IMR-90 (cell line): Measurements from ENCODE around the gene ADAMTS16. TPM values are rescaled to one million over a fixed set of nuclear protein-coding genes. Genes with fewer than 3 reads are reported as not detected.

Experiments
- ATAC-seq: fragments of 200-7000 bp; cut with Tn5 transposase; 2 replicates; pipeline ENCODE4 v1.9.1; 2020; ENCODE audit warnings: low read depth, mild to moderate bottlenecking, moderate library complexity
- BruUV-seq: library from RNA; stranded (reverse); fragments of 400-500 nt; replicated peaks from 2 replicates; lab custom pipeline; 2021; lab: Mats Ljungman, UMichigan
- CTCF ChIA-PET: fragments of 300-600 bp; formaldehyde crosslinking; extraction: SDS; loops from one replicate; lab custom pipeline; 2021; ENCODE audit warnings: antibody characterized with exemption; lab: Yijun Ruan, JAX
- POLR2A ChIA-PET: fragments of 300-600 bp; sonication (Branson Sonifier 250); formaldehyde crosslinking; loops from one replicate; lab custom pipeline; 2022; ENCODE audit warnings: antibody characterized with exemption; ENCODE audit not compliant: unreplicated experiment; lab: Charles Lee
- DNase-seq: peaks from one replicate; pipeline ENCODE4 v3.0.0; 2013
- H2AFZ ChIP-seq: replicated peaks from 2 replicates; pipeline ENCODE3; 2013; ENCODE audit warnings: low read length, mild to moderate bottlenecking; ENCODE audit not compliant: poor library complexity
- H2AK5ac ChIP-seq: 2 replicates; pipeline ENCODE4 v1.6.1; 2013; ENCODE audit warnings: low read depth, low read length, inconsistent platforms
- H2AK9ac ChIP-seq: replicated peaks from 2 replicates; pipeline ENCODE3; 2013; ENCODE audit warnings: mild to moderate bottlenecking, low read depth, low read length, moderate library complexity; ENCODE audit not compliant: poor library complexity
- H2BK120ac ChIP-seq: 2 replicates; pipeline ENCODE4 v1.6.1; 2013; ENCODE audit warnings: low read depth, low read length, inconsistent platforms
- H2BK15ac ChIP-seq: 3 replicates; pipeline ENCODE4 v1.6.1; 2013; ENCODE audit warnings: low read depth, low read length, inconsistent platforms
- H2BK20ac ChIP-seq: 2 replicates; pipeline ENCODE4 v1.6.1; 2013; ENCODE audit warnings: low read depth, mild to moderate bottlenecking, inconsistent platforms, low read length, moderate library complexity
- H2BK5ac ChIP-seq: 2 replicates; pipeline ENCODE4 v1.6.1; 2013; ENCODE audit warnings: mild to moderate bottlenecking, low read depth, low read length, inconsistent platforms; ENCODE audit not compliant: poor library complexity, severe bottlenecking
- H3K14ac ChIP-seq: replicated peaks from 2 replicates; pipeline ENCODE4 v1.6.1; 2013; ENCODE audit warnings: low read depth, low read length, inconsistent platforms
- H3K18ac ChIP-seq: 2 replicates; pipeline ENCODE4 v1.6.1; 2013; ENCODE audit warnings: low read depth, low read length, control low read depth
- H3K23ac ChIP-seq: 2 replicates; pipeline ENCODE4 v1.6.1; 2013; ENCODE audit warnings: low read depth, low read length, inconsistent platforms
- H3K27ac ChIP-seq: 2 replicates; pipeline ENCODE4 v1.5.1; 2013; ENCODE audit warnings: mild to moderate bottlenecking, control low read depth, low read length; ENCODE audit not compliant: insufficient read depth
- H3K27me3 ChIP-seq: 2 replicates; pipeline ENCODE4 v1.6.1; 2013; ENCODE audit warnings: low read length; ENCODE audit not compliant: control insufficient read depth, insufficient read depth
- H3K36me3 ChIP-seq: 2 replicates; pipeline ENCODE4 v1.6.1; 2013; ENCODE audit warnings: low read length, mixed read lengths; ENCODE audit not compliant: control insufficient read depth, insufficient read depth
- H3K4ac ChIP-seq: 2 replicates; pipeline ENCODE4 v1.6.1; 2013; ENCODE audit warnings: low read depth, low read length, inconsistent platforms
- H3K4me1 ChIP-seq: 2 replicates; pipeline ENCODE4 v1.6.1; 2013; ENCODE audit warnings: low read length, mixed read lengths; ENCODE audit not compliant: control insufficient read depth, insufficient read depth
- H3K4me2 ChIP-seq: 2 replicates; pipeline ENCODE4 v1.6.1; 2013; ENCODE audit warnings: low read depth, mild to moderate bottlenecking, control low read depth, low read length, moderate library complexity
- H3K4me3 ChIP-seq: 2 replicates; pipeline ENCODE4 v1.5.1; 2013; ENCODE audit warnings: low read depth, mild to moderate bottlenecking, control low read depth, low read length, moderate library complexity; ENCODE audit not compliant: insufficient read depth
- H3K56ac ChIP-seq: 2 replicates; pipeline ENCODE4 v1.6.1; 2013; ENCODE audit warnings: low read length, inconsistent platforms; ENCODE audit not compliant: insufficient read depth; ENCODE audit errors: extremely low read depth
- H3K79me1 ChIP-seq, 2 experiments: 2 replicates each; pipeline ENCODE4 v1.6.1; 2013; ENCODE audit warnings: low read length in 2 of 2, inconsistent platforms in 1 of 2, low read depth in 1 of 2
- H3K9ac ChIP-seq: 2 replicates; pipeline ENCODE4 v1.6.1; 2013; ENCODE audit warnings: low read depth, low read length, control low read depth
- H3K9me1 ChIP-seq: 2 replicates; pipeline ENCODE4 v1.6.1; 2013; ENCODE audit warnings: low read length, inconsistent platforms; ENCODE audit not compliant: insufficient read depth
- H3K9me3 ChIP-seq: 2 replicates; pipeline ENCODE4 v1.6.1; 2013; ENCODE audit warnings: low read length; ENCODE audit not compliant: control insufficient read depth, insufficient read depth
- H4K20me1 ChIP-seq: 2 replicates; pipeline ENCODE4 v1.6.1; 2013; ENCODE audit warnings: low read length, inconsistent platforms; ENCODE audit not compliant: insufficient read depth
- H4K5ac ChIP-seq: 2 replicates; pipeline ENCODE4 v1.6.1; 2013; ENCODE audit warnings: mild to moderate bottlenecking, low read depth, low read length, control low read depth
- H4K8ac ChIP-seq, 2 experiments: 2 replicates each; pipeline ENCODE4 v1.6.1; 2013; ENCODE audit warnings: low read depth in 2 of 2, low read length in 2 of 2, control low read depth in 1 of 2, inconsistent platforms in 1 of 2
- H4K91ac ChIP-seq: 2 replicates; pipeline ENCODE4 v1.6.1; 2013; ENCODE audit warnings: low read depth, low read length, inconsistent platforms; ENCODE audit not compliant: insufficient read depth
- BHLHE40 ChIP-seq: fragments of 150-350 bp; IDR thresholded peaks from 2 replicates; pipeline ENCODE4 v1.6.1; 2016; ENCODE audit warnings: mild to moderate bottlenecking, low read depth, low read length
- CEBPB ChIP-seq: IDR thresholded peaks from 2 replicates; pipeline ENCODE4 v1.6.1; 2012; ENCODE audit warnings: low read depth, low read length, improper control_type of control experiment
- CHD1 ChIP-seq: IDR thresholded peaks from 2 replicates; pipeline ENCODE4 v1.6.1; 2012; ENCODE audit warnings: low read depth, low read length, improper control_type of control experiment
- FOS ChIP-seq: fragments of 150-350 bp; IDR thresholded peaks from 2 replicates; pipeline ENCODE4 v1.6.1; 2016; ENCODE audit warnings: low read depth, low read length
- MAFK ChIP-seq: IDR thresholded peaks from 2 replicates; pipeline ENCODE4 v1.6.1; 2012; ENCODE audit warnings: low read depth, low read length, improper control_type of control experiment
- MAZ ChIP-seq: IDR thresholded peaks from 2 replicates; pipeline ENCODE4 v1.6.1; 2012; ENCODE audit warnings: low read depth, mild to moderate bottlenecking, low read length, improper control_type of control experiment, moderate library complexity, borderline replicate concordance
- MXI1 ChIP-seq: IDR thresholded peaks from 2 replicates; pipeline ENCODE4 v1.6.1; 2012; ENCODE audit warnings: low read depth, mild to moderate bottlenecking, low read length, moderate library complexity, borderline replicate concordance
- NFE2L2 ChIP-seq: fragments of 150-350 bp; IDR thresholded peaks from 2 replicates; pipeline ENCODE4 v1.6.1; 2016; ENCODE audit warnings: low read depth, mild to moderate bottlenecking, low read length
- POLR2A ChIP-seq: IDR thresholded peaks from 2 replicates; pipeline ENCODE4 v1.6.1; 2012; ENCODE audit warnings: mild to moderate bottlenecking, low read depth, low read length
- RAD21 ChIP-seq: IDR thresholded peaks from 2 replicates; pipeline ENCODE4 v1.6.1; 2012; ENCODE audit warnings: low read length, improper control_type of control experiment
- RCOR1 ChIP-seq: IDR thresholded peaks from 2 replicates; pipeline ENCODE4 v1.6.1; 2012; ENCODE audit warnings: mild to moderate bottlenecking, low read length, improper control_type of control experiment; ENCODE audit not compliant: insufficient replicate concordance
- RFX5 ChIP-seq: IDR thresholded peaks from 2 replicates; pipeline ENCODE4 v1.8.0; 2012; ENCODE audit warnings: low read depth, mild to moderate bottlenecking, low read length, moderate library complexity
- SMC3 ChIP-seq: fragments of 150-350 bp; IDR thresholded peaks from 2 replicates; pipeline ENCODE4 v1.6.1; 2016; ENCODE audit warnings: low read depth, mild to moderate bottlenecking, antibody characterized with exemption, low read length, moderate library complexity
- WGBS, 2 experiments: methylation state at CpG; one replicate each; pipeline versions ENCODE4 v1.1.5 to v1.1.7; 2013; ENCODE audit warnings: missing lambda C conversion rate in 2 of 2; ENCODE audit not compliant: insufficient read length in 1 of 2; ENCODE audit errors: extremely low coverage in 2 of 2; 5-methylcytosine and 5-hydroxymethylcytosine counted together
- dilution Hi-C: fragments of 300-500 bp; cut with HindIII; formaldehyde crosslinking; loops from one replicate; pipeline ENCODE4 v1.14.3; 2018; ENCODE audit warnings: low sequenced_read_pairs; ENCODE audit not compliant: unreplicated experiment
- in situ Hi-C: fragments of 300-500 bp; cut with MboI; formaldehyde crosslinking; loops from 3 replicates; pipeline ENCODE4 v1.14.3; 2019; ENCODE audit warnings: low sequenced_read_pairs, inconsistent platforms, mixed read lengths
- intact Hi-C: fragments of 100-400 bp; cut with micrococcal nuclease; formaldehyde crosslinking; loops from 2 replicates; pipeline ENCODE4 v1.10.0; 2022
- polyA plus RNA-seq, 3 experiments: library from polyadenylated mRNA; depleted of rRNA; stranded (reverse); fragments of >200 nt; gene quantifications; 2 replicates each; pipeline ENCODE4 v1.2.3, GENCODE V29; 2012; ENCODE audit warnings: low replicate concordance in 1 of 3
- total RNA-seq: library from RNA; depleted of rRNA; stranded (reverse); fragments of >200 nt; gene quantifications from 2 replicates; pipeline ENCODE4 v1.2.3, GENCODE V29; 2012
- TF ChIP-seq, protein P1 (sequence below): fragments of 150-350 bp; IDR thresholded peaks from 2 replicates; pipeline ENCODE4 v1.6.1; 2017; ENCODE audit warnings: mild to moderate bottlenecking, antibody characterized with exemption, low read length, low read depth
- TF ChIP-seq, protein P2 (sequence below): fragments of 150-350 bp; IDR thresholded peaks from 2 replicates; pipeline ENCODE4 v1.6.1; 2016; ENCODE audit warnings: low read depth, mild to moderate bottlenecking, low read length, moderate library complexity, borderline replicate concordance
- TF ChIP-seq, protein P3 (sequence below): conservative IDR thresholded peaks from 2 replicates; pipeline ENCODE4 v1.5.1; 2012; ENCODE audit warnings: mild to moderate bottlenecking, low read depth, low read length, improper control_type of control experiment

ADAMTS16 gene
- total and polyA plus RNA-seq, 2 of the 4 experiments (the other 2 are of a cell fraction) = 0.09 to 0.18 TPM

DNA sequence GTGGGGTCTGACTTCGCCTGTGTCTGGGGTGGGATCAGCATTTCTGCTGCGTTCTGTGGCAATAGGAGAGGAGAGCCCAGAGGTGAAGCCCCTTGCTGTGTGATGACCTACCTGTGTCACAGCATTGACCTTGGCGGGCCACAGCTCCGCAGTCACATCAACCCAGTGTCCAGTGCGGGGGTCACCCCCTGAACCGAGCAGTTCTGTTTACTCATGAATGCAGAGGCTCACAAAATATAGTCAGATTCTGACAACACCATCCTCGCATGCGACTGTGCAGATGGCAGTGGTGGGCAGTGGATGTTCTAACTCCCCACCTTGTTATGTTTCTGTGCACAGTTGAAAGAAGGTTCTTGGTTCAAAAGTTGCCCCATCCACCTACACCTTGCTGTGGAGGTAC lies 100.1 kb downstream of the ADAMTS16 start:
- no peak overlapping the region for H3K4me2 ChIP-seq
- TF ChIP-seq MAZ = no peak
- TF ChIP-seq POLR2A = no peak
- TF ChIP-seq RAD21 = no peak
- TF ChIP-seq, protein P1, sequence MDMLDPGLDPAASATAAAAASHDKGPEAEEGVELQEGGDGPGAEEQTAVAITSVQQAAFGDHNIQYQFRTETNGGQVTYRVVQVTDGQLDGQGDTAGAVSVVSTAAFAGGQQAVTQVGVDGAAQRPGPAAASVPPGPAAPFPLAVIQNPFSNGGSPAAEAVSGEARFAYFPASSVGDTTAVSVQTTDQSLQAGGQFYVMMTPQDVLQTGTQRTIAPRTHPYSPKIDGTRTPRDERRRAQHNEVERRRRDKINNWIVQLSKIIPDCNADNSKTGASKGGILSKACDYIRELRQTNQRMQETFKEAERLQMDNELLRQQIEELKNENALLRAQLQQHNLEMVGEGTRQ = no peak
- no peak for TF ChIP-seq MAFK
- no peak for TF ChIP-seq CHD1
- no peak for TF ChIP-seq SMC3
- TF ChIP-seq RFX5 = no peak
- TF ChIP-seq RCOR1 = no peak
- TF ChIP-seq MXI1 = no peak
- no peak for TF ChIP-seq CEBPB
- no peak for TF ChIP-seq FOS
- no peak for TF ChIP-seq NFE2L2
- no peak for TF ChIP-seq BHLHE40
- TF ChIP-seq, protein P2, sequence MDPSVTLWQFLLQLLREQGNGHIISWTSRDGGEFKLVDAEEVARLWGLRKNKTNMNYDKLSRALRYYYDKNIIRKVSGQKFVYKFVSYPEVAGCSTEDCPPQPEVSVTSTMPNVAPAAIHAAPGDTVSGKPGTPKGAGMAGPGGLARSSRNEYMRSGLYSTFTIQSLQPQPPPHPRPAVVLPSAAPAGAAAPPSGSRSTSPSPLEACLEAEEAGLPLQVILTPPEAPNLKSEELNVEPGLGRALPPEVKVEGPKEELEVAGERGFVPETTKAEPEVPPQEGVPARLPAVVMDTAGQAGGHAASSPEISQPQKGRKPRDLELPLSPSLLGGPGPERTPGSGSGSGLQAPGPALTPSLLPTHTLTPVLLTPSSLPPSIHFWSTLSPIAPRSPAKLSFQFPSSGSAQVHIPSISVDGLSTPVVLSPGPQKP = no peak
- TF ChIP-seq, protein P3, sequence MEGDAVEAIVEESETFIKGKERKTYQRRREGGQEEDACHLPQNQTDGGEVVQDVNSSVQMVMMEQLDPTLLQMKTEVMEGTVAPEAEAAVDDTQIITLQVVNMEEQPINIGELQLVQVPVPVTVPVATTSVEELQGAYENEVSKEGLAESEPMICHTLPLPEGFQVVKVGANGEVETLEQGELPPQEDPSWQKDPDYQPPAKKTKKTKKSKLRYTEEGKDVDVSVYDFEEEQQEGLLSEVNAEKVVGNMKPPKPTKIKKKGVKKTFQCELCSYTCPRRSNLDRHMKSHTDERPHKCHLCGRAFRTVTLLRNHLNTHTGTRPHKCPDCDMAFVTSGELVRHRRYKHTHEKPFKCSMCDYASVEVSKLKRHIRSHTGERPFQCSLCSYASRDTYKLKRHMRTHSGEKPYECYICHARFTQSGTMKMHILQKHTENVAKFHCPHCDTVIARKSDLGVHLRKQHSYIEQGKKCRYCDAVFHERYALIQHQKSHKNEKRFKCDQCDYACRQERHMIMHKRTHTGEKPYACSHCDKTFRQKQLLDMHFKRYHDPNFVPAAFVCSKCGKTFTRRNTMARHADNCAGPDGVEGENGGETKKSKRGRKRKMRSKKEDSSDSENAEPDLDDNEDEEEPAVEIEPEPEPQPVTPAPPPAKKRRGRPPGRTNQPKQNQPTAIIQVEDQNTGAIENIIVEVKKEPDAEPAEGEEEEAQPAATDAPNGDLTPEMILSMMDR = no peak
- no peak overlapping the region for H2BK15ac ChIP-seq
- no peak overlapping the region for H2BK120ac ChIP-seq
- H3K14ac ChIP-seq = no peak overlapping the region
- H3K9me1 ChIP-seq = no peaks in the 10 kb centered on the region
- H4K20me1 ChIP-seq = no peaks in the 10 kb centered on the region
- H3K36me3 ChIP-seq = no peaks in the 10 kb centered on the region
- dilution Hi-C loops (no loop called here), intact Hi-C loops (no loop called here), in situ Hi-C loops (no loop called here)
- BruUV-seq = no TSS peak
- ChIA-PET CTCF (no interaction called here), POLR2A (no interaction called here)
- no peak overlapping the region for H2BK20ac ChIP-seq
- no peak for DNase-seq
- H4K8ac ChIP-seq = no peak overlapping the region
- no peak overlapping the region for H3K9ac ChIP-seq
- no peak overlapping the region for H3K4me3 ChIP-seq
- H3K18ac ChIP-seq = no peak overlapping the region
- H2BK5ac ChIP-seq = no peak overlapping the region
- WGBS, 2 experiments = 86% methylated on average over 4 of the region's 8 CpGs; no CpG with 5 or more reads in 1 of the 2 experiments
- peaks cover 12% of the 10 kb centered on the region; the same call in 1 of the 2 replicates for H3K9me3 ChIP-seq
- no peak overlapping the region for H2AFZ ChIP-seq
- no peak overlapping the region for H4K5ac ChIP-seq
- H3K4ac ChIP-seq = no peak overlapping the region
- no peak for ATAC-seq
- no peak overlapping the region for H3K23ac ChIP-seq
- no peak overlapping the region for H2AK5ac ChIP-seq
- H3K27me3 ChIP-seq = no peaks in the 10 kb centered on the region
- H3K56ac ChIP-seq = no peak overlapping the region
- no peak overlapping the region for H2AK9ac ChIP-seq
- no peaks in the 10 kb centered on the region for H3K79me1 ChIP-seq
- H3K27ac ChIP-seq = no peak overlapping the region
- no peak overlapping the region for H4K91ac ChIP-seq
- no peaks in the 10 kb centered on the region for H3K4me1 ChIP-seq
